Measurements from ENCODE around the gene ZWILCH.

The ZWILCH gene

DNA sequence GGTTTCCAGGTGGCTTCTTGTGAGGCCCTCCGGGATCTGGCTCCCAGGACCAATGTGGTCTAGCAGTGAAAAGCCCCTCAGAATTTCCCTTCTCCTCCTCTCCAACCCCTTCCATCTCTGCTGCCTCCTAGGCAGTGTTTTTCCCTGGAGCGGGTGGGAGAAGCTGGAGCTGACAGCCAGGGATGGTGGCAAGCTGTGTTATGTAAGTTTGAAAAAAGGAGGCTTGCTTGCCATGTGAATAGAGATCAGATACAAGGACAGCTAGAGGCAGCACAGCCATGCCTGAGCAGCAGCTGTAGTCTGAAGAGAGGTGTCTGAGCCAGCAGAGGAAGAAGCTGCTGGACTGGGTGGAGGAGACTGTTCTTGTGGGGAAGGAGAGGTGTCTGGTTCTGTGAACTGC is 28.1 kb upstream of the ZWILCH start:
- Histone ChIP-seq H3K4me1 (ENCODE audit: insufficient read depth, low read length) (peaks cover 44% of the 10 kb centered on the region), H3K9me3 (ENCODE audit: control insufficient read depth, insufficient read depth, low read length) (no peaks in the 10 kb centered on the region), H3K36me3 (ENCODE audit: insufficient read depth, low read length) (no peaks in the 10 kb centered on the region), H3K9ac (ENCODE audit: low read depth, low read length) (no peak overlapping the region)

DNA sequence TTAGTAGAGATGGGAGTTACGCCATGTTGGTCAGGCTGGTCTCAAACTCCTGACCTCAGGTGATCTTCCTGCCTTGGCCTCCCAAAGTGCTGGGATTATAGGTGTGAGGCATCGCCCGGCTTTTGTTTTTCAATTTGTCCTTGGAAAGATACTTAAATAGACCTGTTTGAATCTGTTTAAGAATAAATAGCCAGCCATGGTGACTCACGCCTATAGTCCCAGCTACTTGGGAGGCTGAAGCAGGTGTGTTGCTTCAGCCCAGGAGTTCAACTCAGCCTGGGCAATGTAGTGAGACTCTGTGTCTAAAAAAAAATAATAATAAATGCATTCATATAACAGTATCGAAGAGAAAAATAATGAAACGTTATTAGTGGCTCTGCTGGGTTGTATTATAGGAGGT is 24.9 kb upstream of the ZWILCH start:
- no peak overlapping the region for H3K9ac ChIP-seq (ENCODE audit: low read depth, low read length)
- H3K36me3 ChIP-seq (ENCODE audit: insufficient read depth, low read length), result no peaks in the 10 kb centered on the region
- H3K9me3 ChIP-seq (ENCODE audit: control insufficient read depth, insufficient read depth, low read length), result no peaks in the 10 kb centered on the region
- peaks cover 12% of the 10 kb centered on the region for H3K4me1 ChIP-seq (ENCODE audit: insufficient read depth, low read length)

DNA sequence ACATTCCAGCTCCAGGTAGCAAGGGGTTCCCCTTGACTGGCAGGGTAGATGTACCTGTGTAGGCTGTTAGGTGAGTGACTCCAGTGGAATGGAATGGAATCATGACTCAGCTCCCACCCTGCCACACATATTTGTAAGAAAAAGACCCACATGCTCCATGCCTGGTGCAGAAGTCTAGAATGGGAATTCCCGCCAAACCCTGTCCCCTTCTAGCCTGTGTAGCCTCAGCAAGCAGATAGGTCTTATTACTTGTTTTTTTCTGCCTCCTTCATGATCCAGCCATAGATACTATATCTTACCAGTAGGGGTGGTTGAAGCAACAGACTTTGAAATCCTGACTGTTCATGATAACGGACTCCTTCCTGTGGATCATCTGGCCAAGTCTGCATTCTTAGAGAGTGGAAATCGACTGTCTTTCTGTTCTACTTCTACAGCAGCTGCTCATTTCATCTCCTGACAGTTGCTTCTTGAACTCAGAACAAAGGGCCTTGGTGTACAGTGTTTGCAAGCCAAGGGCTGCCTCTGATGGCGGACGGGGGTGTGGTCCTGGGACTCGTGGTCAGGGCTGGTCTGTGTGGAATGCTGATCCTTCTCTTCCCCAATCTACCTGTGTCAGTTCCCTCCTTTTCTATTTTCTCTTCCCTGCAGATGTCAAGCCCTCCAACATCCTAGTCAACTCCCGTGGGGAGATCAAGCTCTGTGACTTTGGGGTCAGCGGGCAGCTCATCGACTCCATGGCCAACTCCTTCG is 23.8 kb upstream of the ZWILCH start:
- no peak overlapping the region for H3K9ac ChIP-seq (ENCODE audit: low read depth, low read length)
- H3K36me3 ChIP-seq (ENCODE audit: insufficient read depth, low read length), result no peaks in the 10 kb centered on the region
- H3K9me3 ChIP-seq (ENCODE audit: control insufficient read depth, insufficient read depth, low read length), result no peaks in the 10 kb centered on the region
- peaks cover 10% of the 10 kb centered on the region for H3K4me1 ChIP-seq (ENCODE audit: insufficient read depth, low read length)

GRCh38 chr15:66482539-66482938 is 22.6 kb upstream of the ZWILCH start:
- Histone ChIP-seq H3K4me1 (ENCODE audit: insufficient read depth, low read length) (0 out of 2 replicates have a peak, but pooled peaks cover 3% of the 10 kb centered on the region), H3K36me3 (ENCODE audit: insufficient read depth, low read length) (no peaks in the 10 kb centered on the region), H3K9ac (ENCODE audit: low read depth, low read length) (no peak overlapping the region), H3K9me3 (ENCODE audit: control insufficient read depth, insufficient read depth, low read length) (no peaks in the 10 kb centered on the region)

GRCh38 chr15:66483131-66483566 is 22.0 kb upstream of the ZWILCH start:
- Histone ChIP-seq H3K9ac (ENCODE audit: low read depth, low read length) (no peak overlapping the region), H3K36me3 (ENCODE audit: insufficient read depth, low read length) (no peaks in the 10 kb centered on the region), H3K9me3 (ENCODE audit: control insufficient read depth, insufficient read depth, low read length) (no peaks in the 10 kb centered on the region), H3K4me1 (ENCODE audit: insufficient read depth, low read length) (0 out of 2 replicates have a peak, but pooled peaks cover 3% of the 10 kb centered on the region)

DNA sequence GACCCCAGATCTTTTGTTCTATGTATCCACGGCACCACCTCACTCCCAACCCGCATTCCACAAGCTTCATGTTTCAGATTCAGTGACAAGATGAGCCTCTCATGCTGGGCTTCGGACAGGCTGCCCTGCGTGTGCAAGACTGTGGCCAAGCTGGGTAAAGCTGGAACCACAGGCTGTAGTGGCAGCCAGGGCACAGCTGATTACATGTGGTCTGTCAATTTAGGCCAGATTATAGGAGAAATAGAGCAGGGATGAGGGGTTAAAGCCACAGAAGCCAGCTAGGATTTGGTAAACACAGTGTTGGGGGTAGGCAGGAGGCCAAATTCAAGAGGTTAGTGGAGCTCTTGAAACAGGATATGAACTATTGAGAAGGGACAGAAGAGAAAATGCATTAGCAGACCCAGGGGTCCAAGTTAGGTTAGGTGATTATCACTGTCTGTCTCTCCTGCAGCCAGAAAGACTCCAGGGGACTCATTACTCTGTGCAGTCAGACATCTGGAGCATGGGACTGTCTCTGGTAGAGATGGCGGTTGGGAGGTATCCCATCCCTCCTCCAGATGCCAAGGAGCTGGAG is 20.5 kb upstream of the ZWILCH start:
- H3K9ac ChIP-seq (ENCODE audit: low read depth, low read length), result no peak overlapping the region
- peaks cover 7% of the 10 kb centered on the region; the same call in 1 of the 2 replicates for H3K36me3 ChIP-seq (ENCODE audit: insufficient read depth, low read length)

GRCh38 chr15:66486887-66487286 is 18.2 kb upstream of the ZWILCH start:
- peaks cover 7% of the 10 kb centered on the region; the same call in 1 of the 2 replicates for H3K36me3 ChIP-seq (ENCODE audit: insufficient read depth, low read length)

More for the DNA sequence above, 20.5 kb upstream of the ZWILCH start:
- 0 out of 2 replicates have a peak, but pooled peaks cover 6% of the 10 kb centered on the region for H3K4me1 ChIP-seq (ENCODE audit: insufficient read depth, low read length)
- no peaks in the 10 kb centered on the region for H3K9me3 ChIP-seq (ENCODE audit: control insufficient read depth, insufficient read depth, low read length)

DNA sequence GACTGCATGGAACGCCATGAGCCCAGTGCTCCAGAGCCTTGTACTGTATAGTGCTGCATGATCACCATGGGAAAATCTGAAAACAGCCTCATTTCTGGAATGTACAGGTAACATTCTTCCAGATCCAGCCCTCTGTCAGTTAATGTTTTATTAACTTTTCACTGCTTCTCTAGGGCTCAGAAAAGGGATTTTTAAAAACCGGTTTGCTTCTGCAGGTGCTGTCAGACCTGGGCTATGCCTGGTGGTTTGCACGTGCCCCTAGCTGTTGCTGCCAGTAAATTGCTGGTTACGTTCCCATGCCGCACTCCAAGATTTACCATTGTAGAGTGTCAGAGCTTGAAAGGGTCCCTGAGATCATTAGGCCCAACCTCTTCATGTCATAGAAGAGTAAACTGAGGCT is 16.6 kb upstream of the ZWILCH start:
- H3K9ac ChIP-seq (ENCODE audit: low read depth, low read length), result no peak overlapping the region
- no peaks in the 10 kb centered on the region for H3K9me3 ChIP-seq (ENCODE audit: control insufficient read depth, insufficient read depth, low read length)
- peaks cover 11% of the 10 kb centered on the region; the same call in 1 of the 2 replicates for H3K36me3 ChIP-seq (ENCODE audit: insufficient read depth, low read length)
- H3K4me1 ChIP-seq (ENCODE audit: insufficient read depth, low read length), result 0 out of 2 replicates have a peak, but pooled peaks cover 4% of the 10 kb centered on the region

More at GRCh38 chr15:66486887-66487286, 18.2 kb upstream of the ZWILCH start:
- no peak overlapping the region for H3K9ac ChIP-seq (ENCODE audit: low read depth, low read length)
- no peaks in the 10 kb centered on the region for H3K9me3 ChIP-seq (ENCODE audit: control insufficient read depth, insufficient read depth, low read length)
- H3K4me1 ChIP-seq (ENCODE audit: insufficient read depth, low read length), result 0 out of 2 replicates have a peak, but pooled peaks cover 4% of the 10 kb centered on the region

DNA sequence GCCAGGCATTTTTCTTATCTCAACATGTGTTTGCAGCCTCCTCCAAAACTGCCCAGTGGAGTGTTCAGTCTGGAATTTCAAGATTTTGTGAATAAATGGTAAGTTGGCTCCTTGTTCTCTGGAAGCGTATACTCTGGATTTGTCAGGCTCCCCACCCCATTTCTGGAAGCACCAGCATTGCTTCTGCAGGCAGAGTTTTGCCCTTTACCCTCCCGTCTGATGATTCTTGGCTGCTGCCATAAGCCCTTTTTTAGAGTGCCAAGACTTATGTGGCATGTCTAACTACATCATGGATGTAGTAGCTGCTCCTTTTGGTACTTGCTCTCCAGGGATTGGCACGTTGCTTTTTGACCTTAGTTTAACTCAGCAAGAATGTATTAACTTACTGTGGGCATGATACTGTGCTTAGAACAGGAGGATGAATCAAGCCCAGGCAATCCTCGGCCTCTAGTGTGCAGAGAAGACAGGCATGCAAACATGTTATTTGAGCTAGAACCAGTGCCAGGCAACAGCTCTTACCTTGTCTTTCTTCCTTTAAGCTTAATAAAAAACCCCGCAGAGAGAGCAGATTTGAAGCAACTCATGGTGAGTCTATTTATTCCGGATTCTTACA is 15.8 kb upstream of the ZWILCH start:
- Histone ChIP-seq H3K4me1 (ENCODE audit: insufficient read depth, low read length) (peaks cover 4% of the 10 kb centered on the region; the same call in 1 of the 2 replicates), H3K9ac (ENCODE audit: low read depth, low read length) (no peak overlapping the region), H3K36me3 (ENCODE audit: insufficient read depth, low read length) (peaks cover 17% of the 10 kb centered on the region; the same call in 1 of the 2 replicates), H3K9me3 (ENCODE audit: control insufficient read depth, insufficient read depth, low read length) (no peaks in the 10 kb centered on the region)

GRCh38 chr15:66491846-66492245 is 13.3 kb upstream of the ZWILCH start:
- Histone ChIP-seq H3K36me3 (ENCODE audit: insufficient read depth, low read length) (peaks cover 20% of the 10 kb centered on the region; the same call in 1 of the 2 replicates), H3K9me3 (ENCODE audit: control insufficient read depth, insufficient read depth, low read length) (no peaks in the 10 kb centered on the region), H3K9ac (ENCODE audit: low read depth, low read length) (no peak overlapping the region), H3K4me1 (ENCODE audit: insufficient read depth, low read length) (peaks cover 6% of the 10 kb centered on the region; the same call in 1 of the 2 replicates)

DNA sequence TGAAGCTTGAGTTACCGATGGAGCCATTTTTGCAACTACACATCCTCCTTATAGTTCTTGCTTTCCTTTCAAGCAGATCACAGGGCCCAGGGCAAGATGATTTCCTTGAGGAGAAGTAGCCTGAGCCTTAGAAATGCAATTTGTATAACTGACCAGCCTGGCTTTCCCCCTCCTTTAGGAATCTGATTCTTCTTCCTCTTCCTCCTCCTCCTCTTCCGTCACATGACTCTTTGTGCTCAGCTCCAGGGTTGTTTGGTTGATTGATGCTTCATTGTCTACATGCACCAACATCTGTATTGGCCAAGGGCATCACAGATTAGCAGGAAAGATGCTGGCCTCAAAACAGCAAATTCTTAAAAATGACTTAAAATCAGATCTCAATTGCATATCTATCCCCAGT is 10.9 kb upstream of the ZWILCH start:
- Histone ChIP-seq H3K9ac (ENCODE audit: low read depth, low read length) (no peak overlapping the region), H3K9me3 (ENCODE audit: control insufficient read depth, insufficient read depth, low read length) (no peaks in the 10 kb centered on the region), H3K36me3 (ENCODE audit: insufficient read depth, low read length) (peaks cover 25% of the 10 kb centered on the region), H3K4me1 (ENCODE audit: insufficient read depth, low read length) (peaks cover 4% of the 10 kb centered on the region)

DNA sequence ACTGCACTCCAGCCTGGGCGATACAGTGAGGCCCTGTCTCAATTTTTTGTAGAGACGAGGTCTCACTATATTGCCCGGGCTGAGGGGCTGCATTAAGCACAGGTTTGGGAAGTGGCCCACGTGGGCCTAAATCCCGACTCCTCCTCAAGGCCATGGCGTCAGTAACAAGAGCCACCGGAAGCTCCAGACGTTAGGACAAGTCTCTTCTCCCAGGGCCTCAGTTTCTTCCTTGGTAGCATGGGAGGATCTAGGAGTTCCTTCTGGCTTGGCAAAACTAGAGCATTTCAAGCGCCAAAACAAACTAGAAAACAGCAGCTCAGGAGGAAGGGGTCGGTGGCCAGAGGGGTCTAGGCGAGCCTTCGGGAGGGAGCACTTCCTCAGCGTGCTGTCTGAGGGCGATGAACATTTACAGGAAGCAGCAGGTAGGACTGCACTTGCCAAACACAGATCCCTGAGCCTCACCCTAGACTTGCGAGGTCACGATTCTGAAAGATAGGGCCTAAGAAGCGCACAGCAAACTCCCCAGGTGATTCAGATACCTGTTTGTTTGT is 8.1 kb upstream of the ZWILCH start:
- H3K9me3 ChIP-seq (ENCODE audit: control insufficient read depth, insufficient read depth, low read length), result no peaks in the 10 kb centered on the region
- peaks cover 46% of the 10 kb centered on the region for H3K36me3 ChIP-seq (ENCODE audit: insufficient read depth, low read length)
- H3K4me1 ChIP-seq (ENCODE audit: insufficient read depth, low read length), result peaks cover 3% of the 10 kb centered on the region
- H3K9ac ChIP-seq (ENCODE audit: low read depth, low read length), result peak overlapping the region; percentile 94

DNA sequence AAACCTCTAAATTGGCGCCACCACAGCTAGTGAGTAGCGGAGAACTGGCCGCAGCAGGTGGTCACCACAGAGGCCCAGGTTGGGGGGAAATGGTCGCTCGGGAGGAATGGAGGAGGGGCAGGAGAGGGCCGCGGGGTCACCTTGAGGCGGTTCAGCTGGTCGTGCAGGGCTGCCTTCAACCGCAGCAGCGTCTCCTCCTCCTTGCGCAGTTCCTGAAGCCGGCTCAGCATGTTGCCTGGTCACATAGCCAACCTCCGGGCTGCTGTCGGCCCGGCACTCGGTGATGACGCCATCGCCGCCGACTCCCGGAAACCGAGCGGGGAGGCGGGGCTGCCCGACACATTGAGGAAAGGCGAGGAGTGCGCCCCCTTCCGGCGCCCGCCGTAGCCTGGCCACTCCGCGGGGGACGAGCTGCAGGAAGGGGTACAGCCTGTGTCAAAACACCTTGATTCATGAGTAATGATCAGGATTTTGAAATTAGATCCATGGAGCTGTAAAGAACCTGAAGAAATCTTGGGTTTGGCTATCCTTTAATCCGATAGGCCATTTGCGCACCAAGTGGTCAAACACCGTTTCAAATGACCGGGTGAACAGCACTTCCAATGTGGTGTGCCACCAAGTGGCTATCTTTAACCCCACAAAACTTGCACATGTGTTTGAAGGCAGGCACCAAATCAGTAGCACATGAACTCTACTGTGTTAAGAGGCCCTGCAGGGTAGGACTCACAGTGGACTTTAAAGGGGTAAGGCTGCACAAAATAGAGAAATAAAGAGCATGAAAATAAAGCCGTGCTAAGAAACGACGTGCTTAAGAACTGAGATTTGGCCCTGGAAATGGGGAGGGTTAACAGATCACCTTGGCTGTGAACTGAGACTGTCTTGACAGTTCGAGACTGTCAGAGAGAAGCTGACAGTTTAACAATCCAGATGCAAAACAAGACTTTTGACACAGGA is 7.3 kb upstream of the ZWILCH start, which contains the start of gene SNAPC5:
Gene SNAPC5 (minus strand): TSS at position 261 of the 954 bp plus-strand sequence. CDS start 31 bp downstream, at position 230.
- peaks cover 48% of the 10 kb centered on the region for H3K36me3 ChIP-seq (ENCODE audit: insufficient read depth, low read length)
- no peaks in the 10 kb centered on the region for H3K9me3 ChIP-seq (ENCODE audit: control insufficient read depth, insufficient read depth, low read length)
- peak within 1 kb of the TSS; percentile 94 for H3K9ac ChIP-seq (ENCODE audit: low read depth, low read length)
- peaks cover 6% of the 10 kb centered on the region for H3K4me1 ChIP-seq (ENCODE audit: insufficient read depth, low read length)

All from ES-I3 (cell line).